Measurements from ENCODE around the gene ADCY3.

- no peak for TF ChIP-seq CTCF (conservative IDR thresholded peaks at IDR 0.05; ENCODE audit: low read length)
- no peak for TF ChIP-seq EZH2phosphoT487 (IDR thresholded peaks at IDR 0.05; ENCODE audit: borderline replicate concordance)
Measured at GRCh38 chr2:24939353-24939752, 19.3 kb upstream of the ADCY3 start.

All from Loucy (cell line).